GF-D8 (cell line): ENCODE data around the gene HNF1B.
"Not testable (repeated sequence)": the region's sequence is repeated elsewhere in the genome, so short reads cannot be mapped to it uniquely, and the experiment has no call there.

Experiments
- DNase-seq: peaks from one replicate; lab custom pipeline; 2025; lab: John Stamatoyannopoulos, UW

HNF1B gene, protein sequence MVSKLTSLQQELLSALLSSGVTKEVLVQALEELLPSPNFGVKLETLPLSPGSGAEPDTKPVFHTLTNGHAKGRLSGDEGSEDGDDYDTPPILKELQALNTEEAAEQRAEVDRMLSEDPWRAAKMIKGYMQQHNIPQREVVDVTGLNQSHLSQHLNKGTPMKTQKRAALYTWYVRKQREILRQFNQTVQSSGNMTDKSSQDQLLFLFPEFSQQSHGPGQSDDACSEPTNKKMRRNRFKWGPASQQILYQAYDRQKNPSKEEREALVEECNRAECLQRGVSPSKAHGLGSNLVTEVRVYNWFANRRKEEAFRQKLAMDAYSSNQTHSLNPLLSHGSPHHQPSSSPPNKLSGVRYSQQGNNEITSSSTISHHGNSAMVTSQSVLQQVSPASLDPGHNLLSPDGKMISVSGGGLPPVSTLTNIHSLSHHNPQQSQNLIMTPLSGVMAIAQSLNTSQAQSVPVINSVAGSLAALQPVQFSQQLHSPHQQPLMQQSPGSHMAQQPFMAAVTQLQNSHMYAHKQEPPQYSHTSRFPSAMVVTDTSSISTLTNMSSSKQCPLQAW

DNA sequence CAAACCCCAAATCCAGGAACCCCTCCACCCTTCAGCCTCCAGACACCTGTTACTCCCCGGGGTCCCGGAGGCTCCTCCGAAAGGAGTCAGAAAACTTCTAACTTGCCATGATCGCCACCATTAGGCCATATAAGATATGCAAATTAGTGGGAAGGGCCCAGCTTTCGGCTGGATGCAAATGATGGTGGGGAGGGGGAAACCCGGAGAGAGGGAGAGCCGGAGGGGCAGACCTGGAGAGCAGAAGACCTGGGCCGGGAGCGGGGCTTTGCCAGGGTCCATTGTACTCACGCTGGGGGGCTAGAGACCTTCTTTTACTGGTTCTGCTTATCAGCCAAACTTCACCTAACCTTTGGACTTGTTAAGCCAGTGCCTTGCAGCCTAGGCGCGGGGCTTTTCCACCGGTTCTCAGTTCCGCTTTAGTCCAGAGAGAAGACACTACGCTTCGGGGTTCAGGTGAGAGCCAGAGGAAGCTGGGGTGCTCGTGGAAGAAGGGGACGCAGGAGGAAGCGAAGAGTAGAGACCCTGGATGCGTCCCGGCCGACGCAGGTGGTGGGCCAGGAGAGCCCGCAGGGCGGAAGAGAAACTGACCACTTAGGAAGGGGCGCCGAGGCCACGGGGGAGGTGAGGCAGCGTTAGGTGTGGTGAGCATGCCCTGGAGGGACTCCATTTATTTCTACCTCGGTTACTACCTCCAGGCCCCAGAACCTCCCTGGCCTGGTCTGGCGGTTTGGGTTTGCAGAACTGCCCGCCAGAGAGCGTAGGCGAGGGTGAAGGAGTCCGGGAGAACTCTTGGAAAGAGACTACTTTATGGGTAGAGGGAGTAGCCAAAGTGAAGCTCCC, at the start of gene HNF1B:
TSS of gene HNF1B (minus strand) at position 99 of the 840 bp plus-strand sequence. CDS start 175 bp downstream, outside the sequence.
- DNase-seq: no peak

DNA sequence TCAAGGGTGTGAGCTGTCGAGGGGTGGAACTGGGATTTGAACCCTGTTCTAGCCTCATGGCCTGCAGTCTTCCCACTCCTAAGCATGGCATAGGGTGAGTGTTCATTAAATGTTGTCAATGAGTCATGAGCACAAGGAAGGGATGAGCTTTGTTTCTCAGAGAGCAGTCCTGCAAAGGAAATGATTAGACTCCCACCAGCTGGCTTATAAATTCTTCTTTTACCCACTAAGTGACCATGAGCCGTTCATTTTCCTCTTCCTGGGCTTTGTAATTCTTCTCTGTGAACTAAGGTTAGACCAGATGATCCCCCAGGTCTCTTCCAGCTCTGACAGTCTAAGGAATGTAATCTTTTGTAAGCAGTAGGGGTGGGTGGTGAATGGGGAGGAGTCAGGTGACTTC, 47.9 kb upstream of the HNF1B start:
- DNase-seq: no peak

DNA sequence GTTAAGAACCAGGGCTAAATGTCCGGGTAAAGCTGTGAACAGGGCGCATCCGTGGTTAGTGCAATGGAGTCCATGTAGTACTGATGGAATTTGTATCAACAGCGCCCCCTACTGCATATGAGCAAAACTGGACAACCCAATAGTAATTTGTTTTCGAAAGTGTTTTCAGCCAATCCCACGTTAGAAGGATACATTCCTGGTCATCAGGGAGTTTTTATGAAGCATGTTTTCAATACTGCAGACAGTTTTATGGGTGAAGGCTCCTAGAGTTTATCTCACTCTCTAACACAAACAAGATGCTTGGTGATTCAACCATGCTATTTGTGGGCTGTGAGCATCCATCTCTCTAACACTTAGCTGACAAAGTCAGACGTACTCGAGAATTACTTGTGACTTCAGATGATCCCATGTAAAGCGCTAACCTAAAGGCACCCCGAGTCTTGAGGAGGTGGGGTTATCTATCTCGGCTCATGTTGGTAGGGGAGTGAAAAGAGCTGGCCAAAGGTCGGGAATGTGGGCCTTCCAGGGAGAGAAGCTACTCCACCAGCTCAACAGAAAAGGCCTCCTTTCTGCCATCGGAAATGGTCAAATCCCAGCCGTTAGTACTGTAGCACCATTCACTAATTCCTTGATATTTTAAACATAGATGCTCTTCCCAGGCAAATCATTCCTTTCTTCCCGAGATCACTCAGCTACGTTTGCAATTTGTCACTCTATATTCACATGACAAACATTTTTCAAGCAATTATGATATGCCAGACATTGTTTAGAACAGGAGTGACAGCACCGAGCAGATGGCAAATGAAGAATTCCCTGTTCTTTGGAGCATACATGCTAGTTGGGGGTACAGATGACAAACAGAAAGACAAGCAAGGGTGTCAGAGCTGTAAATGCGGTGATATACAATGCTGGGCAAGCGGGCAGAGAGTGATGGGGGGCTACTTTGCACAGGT, 46.9 kb upstream of the HNF1B start:
- DNase-seq: no peak

DNA sequence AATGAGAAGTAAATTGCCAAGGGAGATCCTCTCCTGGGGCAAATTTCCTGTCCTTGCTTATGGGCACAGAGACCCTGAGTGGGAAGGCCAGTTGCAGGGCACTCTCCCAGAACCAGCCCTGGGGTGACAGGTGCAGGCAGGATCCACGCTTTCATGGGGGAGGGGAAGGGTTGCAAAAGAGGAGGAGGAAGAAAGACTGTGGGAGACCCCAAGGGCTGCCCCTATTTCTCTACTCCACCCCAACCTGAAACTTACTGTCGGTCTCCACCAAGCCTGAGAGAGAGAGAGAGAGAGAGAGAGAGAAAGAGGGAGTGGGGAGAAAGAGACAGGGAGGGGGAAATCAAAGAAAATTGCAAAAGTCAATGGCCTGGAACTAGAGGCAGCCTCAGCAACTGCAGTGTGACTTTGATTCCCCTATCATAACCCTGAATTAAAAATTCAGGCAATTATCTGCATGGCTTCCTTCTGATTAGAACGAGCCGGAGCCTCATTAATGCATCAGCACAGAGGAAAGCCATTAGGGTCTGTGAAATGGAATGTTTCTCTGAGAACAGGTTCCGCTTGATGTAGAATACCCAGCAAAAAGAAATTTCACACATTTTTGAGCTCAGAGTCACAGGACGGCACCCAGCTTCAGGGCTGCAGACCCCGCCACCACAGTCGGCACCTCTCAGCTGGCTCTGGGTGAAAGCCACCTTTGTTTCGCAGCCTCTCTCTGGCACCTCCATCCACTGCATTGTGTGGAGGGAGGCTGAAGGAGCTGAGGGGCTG, 45.1 kb upstream of the HNF1B start:
- no peak for DNase-seq

GRCh38 chr17:37789021-37789565, 44.2 kb upstream of the HNF1B start:
- no peak for DNase-seq

- DNase-seq: no peak
Measured at GRCh38 chr17:37788526-37788925, 43.7 kb upstream of the HNF1B start.

GRCh38 chr17:37787055-37787757, 42.3 kb upstream of the HNF1B start:
- no peak for DNase-seq

- no peak for DNase-seq
Measured at GRCh38 chr17:37786481-37786880, 41.6 kb upstream of the HNF1B start.

- DNase-seq: not testable (repeated sequence)
Measured at GRCh38 chr17:37782460-37782859, 37.6 kb upstream of the HNF1B start.

GRCh38 chr17:37781451-37781850, 36.6 kb upstream of the HNF1B start:
- DNase-seq: no peak

DNA sequence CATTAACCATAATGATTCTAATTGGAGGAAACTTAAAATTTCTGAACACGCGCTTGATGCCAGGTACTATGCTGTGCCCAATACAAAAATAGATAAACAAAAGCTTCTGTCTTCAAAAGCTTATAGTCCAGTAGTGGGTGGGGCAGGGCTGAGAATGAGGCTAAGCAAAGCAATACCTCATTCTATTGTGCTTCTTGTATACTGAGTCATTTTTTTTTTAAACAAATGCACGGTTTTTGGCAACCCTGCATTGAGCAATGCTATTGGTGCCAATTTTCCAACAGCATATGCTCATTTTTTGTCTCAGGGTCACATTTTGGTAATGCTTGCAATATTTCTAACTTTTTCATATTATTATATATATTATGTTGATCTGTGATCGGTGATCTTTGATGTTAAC, 34.7 kb upstream of the HNF1B start:
- no peak for DNase-seq

- no peak for DNase-seq
Measured at GRCh38 chr17:37774504-37774903, 29.6 kb upstream of the HNF1B start.

GRCh38 chr17:37772982-37773381, 28.1 kb upstream of the HNF1B start:
- DNase-seq: no peak

DNA sequence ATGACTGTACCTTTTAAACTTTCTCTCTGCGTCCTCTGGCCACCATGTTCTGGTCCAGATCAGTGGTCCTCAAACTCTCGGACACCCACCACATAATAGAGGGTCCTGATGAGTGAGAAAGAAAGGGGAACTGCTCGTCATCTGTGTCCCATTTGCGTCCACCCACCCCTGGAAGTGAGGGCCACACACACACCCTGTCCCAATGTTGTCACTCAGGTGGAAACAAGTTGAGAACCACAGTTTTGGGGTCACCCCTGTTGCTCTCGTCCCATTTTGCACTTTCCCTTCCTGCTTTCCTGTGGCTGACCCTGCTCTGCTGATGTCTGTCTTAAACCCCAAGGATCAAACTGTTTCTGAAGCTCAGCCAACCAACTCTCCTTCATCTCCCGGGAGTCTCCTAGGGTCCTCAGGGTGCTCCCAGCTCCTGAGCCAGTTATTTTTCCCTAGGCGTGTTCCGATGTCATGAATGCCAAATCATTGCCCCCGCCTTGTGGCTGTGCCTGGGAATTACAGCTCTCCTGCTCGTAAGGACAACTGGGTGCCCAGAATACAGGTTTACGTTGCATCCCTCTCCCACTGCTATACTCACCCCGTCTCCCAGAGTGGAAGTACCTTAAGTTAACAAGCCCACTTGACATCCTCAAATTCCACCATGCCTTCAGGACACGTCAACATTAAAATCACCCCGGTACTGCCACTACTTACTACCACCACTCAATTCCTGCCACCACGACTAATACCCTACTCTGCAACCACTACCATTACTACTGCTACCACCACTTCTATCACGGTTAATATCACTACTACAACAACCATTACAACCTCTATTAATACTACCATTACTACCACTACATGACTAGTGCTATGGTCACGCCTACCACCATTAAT, 26.0 kb upstream of the HNF1B start:
- DNase-seq: no peak

DNA sequence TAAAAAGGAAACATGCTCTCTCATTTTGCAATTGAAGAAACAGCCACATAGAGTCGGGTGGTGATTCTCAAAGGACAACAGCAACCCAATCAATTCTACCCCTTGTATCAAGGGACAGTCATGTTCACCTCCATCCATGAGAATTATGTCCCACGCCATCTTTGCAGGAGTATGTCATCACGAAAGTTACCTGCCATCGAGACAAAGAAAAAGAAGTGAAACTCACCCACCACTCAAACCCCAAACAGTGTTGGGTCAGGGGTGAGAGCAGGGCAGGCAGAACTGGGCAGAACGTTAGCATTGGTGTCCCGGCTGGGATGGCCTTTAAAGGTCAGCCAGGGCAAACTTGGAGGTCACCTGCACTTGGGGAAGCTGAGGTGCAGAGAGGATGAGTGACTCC, 24.2 kb upstream of the HNF1B start:
- no peak for DNase-seq

DNA sequence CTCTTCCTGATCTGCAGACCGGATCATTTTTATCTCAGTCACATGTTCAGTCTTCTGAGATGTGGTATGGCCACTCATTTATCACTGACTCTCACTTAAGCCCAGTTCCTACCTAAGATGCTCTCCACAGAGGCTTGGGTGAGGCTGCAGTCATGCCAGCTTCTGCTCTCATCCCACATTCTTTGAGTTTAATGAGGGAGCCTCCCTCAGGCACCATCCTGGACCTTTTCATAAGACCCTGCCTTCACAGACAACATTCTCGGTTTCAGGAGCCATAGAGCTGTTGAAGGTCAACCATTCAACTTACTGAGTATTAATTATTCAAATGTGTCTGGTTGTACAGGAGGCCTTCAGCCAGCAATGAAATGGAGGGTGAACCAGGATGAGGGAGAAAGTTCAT, 23.6 kb upstream of the HNF1B start:
- DNase-seq: no peak

DNA sequence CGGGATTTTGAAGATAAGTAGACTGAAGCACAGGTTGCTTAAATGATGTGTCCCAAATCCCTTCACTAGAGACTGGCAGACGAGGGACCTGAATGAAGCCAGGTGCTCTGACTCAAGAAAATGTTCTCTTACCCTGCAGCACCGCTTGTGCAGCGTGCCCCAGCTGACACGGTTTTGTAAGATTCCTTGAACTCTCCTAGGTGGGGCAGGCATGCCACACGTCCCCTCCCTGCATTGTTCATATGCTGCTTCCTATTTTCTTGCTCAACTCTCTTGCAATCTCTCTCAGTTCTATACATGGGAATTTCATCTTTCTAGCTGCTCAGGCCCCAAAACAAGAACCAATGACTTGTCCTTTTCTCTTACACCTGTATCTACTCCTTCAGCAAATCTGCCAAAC, 22.1 kb upstream of the HNF1B start:
- no peak for DNase-seq

- no peak for DNase-seq
Measured at GRCh38 chr17:37764383-37764782, 19.5 kb upstream of the HNF1B start.

GRCh38 chr17:37762666-37763065, 17.8 kb upstream of the HNF1B start:
- DNase-seq: no peak
